HG03159 (cell line): ENCODE measurements around the gene FAM72A.
"Not testable (repeated sequence)": the region's sequence is repeated elsewhere in the genome, so short reads cannot be mapped to it uniquely, and the experiment has no call there.

Experiments used
- ATAC-seq: cut with Tn5 transposase; IDR thresholded peaks from one replicate; pipeline ENCODE4 v1.9.1; 2021; ENCODE audit warnings: mild to moderate bottlenecking, moderate library complexity; ENCODE audit not compliant: unreplicated experiment

Gene FAM72A

GRCh38 chr1:206169794-206170193 lies 32.8 kb downstream of the FAM72A start:
- ATAC-seq = not testable (repeated sequence)

GRCh38 chr1:206167350-206168029 lies 35.1 kb downstream of the FAM72A start:
- ATAC-seq = not testable (repeated sequence)

DNA sequence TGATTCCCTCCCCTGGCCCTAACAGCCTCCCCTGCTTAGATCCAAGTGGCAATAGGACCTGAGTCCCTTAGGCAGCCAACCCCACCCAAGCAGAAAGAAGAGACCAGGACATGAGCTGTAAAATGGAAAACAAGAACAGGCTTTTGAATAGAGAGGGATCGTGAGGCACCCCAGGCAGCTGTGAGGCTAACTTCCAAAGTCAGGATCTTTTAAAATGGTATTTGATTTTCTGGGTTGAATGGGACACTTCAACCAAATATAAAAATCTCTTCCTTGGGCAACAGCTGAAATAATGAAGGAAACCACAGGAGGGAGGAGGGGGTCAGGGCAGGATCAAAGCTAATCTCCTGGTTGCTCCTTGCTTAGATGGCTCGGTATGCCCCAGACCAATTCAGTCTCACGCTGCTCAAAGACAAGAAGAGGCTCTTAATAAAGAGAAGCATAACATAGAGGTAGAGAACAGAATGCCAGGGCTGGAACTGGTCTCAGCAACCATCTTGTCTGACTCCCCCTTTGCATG lies 56.8 kb downstream of the FAM72A start:
- no peak for ATAC-seq

- no peak for ATAC-seq
These were observed 58.0 kb downstream of the FAM72A start for GRCh38 chr1:206144605-206145004.

GRCh38 chr1:206143537-206144172 lies 59.0 kb downstream of the FAM72A start:
- no peak for ATAC-seq

- no peak for ATAC-seq
These were observed 59.9 kb downstream of the FAM72A start for GRCh38 chr1:206142770-206143169.

- ATAC-seq = no peak
These were observed 60.6 kb downstream of the FAM72A start for GRCh38 chr1:206142011-206142410.

- no peak for ATAC-seq
These were observed 66.4 kb downstream of the FAM72A start for GRCh38 chr1:206136241-206136640.
